ENCODE data around the gene USP3. TPM values are rescaled to one million over a fixed set of nuclear protein-coding genes. Genes with fewer than 3 reads are reported as not detected.
A peak's percentile ranks its signal among the peaks of the same experiment; 100 is the strongest.

Gene USP3
- total and polyA plus RNA-seq, 10 of the 15 experiments (the other 5 are each of a cell fraction or from before 2014, with no cell fraction given) = 23.8 to 64.5 (median 50.3) TPM

DNA sequence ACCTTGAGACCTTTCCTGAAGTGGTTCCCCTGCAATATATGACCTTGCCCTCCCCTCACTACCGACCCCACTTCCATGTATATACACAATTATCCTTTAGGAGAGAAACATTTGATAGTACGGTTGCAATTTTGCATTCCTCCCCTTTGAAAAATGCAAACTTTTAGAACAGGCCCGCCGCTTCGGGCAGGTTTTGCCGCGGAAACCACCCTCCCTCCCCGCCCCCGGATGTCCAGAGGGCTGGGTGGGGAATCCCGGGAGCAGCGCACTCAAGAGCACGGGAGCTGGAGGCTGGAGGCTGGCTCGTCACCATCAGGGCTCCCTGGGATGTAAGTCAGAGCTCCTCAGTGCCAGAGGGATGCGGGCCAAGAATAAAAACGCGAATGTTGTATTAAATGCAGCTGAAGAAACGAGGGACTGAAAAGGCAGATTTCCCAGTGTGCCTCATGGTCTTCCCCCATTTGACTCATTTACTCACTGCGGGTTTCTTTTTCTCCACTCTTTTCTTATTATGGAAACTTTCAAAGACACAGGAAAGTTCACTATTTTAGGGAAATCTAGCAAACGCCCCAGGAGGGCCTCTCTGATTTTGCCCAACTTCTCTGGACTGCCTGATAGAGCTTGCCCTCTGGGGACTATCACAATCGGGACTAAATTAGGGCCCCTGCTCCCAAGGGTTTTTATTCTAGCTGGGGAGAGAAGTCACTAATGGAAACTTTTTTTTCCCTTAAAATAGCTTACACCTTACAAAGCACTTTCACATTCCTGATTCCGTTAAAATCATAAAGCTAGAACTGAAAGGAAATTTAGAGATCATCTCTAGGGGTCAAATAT, 2.9 kb upstream of the USP3 start (continued):
- TF ChIP-seq CREM (IDR thresholded peaks at IDR 0.05; ENCODE audit: low read depth) = 0 out of 2 replicates have a peak, but pooled peaks have one; percentile 18
- peak in 1 of 2 experiments; percentile 88; a peak in 2 of 3 replicates for TF ChIP-seq EGR1 (IDR thresholded peaks at IDR 0.05; ENCODE audit: borderline replicate concordance in 1 of 2, low read depth in 2 of 2, low read length in 2 of 2)
- peak; percentile 44; the same call in 1 of the 3 replicates for TF ChIP-seq POU2F2 (IDR thresholded peaks at IDR 0.05; ENCODE audit: borderline replicate concordance, low read depth, low read length)
- TF ChIP-seq SREBF2 (IDR thresholded peaks at IDR 0.05; ENCODE audit: low read length) = no peak
- TF ChIP-seq, protein P1, sequence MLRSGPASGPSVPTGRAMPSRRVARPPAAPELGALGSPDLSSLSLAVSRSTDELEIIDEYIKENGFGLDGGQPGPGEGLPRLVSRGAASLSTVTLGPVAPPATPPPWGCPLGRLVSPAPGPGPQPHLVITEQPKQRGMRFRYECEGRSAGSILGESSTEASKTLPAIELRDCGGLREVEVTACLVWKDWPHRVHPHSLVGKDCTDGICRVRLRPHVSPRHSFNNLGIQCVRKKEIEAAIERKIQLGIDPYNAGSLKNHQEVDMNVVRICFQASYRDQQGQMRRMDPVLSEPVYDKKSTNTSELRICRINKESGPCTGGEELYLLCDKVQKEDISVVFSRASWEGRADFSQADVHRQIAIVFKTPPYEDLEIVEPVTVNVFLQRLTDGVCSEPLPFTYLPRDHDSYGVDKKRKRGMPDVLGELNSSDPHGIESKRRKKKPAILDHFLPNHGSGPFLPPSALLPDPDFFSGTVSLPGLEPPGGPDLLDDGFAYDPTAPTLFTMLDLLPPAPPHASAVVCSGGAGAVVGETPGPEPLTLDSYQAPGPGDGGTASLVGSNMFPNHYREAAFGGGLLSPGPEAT (IDR thresholded peaks at IDR 0.05; ENCODE audit: low read depth) = peak; percentile 89
- peak; percentile 70 for TF ChIP-seq MEF2B (IDR thresholded peaks at IDR 0.05; ENCODE audit: partially characterized antibody, poor library complexity, severe bottlenecking)
- peak; percentile 83 for TF ChIP-seq DPF2 (IDR thresholded peaks at IDR 0.05)
- peak; percentile 95 for TF ChIP-seq EED (IDR thresholded peaks at IDR 0.05; ENCODE audit: low read depth)
- TF ChIP-seq PAX5 (IDR thresholded peaks at IDR 0.05; ENCODE audit: borderline replicate concordance, low read depth, low read length) = 0 out of 2 replicates have a peak, but pooled peaks have one; percentile 39
- TF ChIP-seq TBL1XR1 (IDR thresholded peaks at IDR 0.05; ENCODE audit: low read depth, low read length) = 0 out of 2 replicates have a peak, but pooled peaks have one; percentile 48
- TF ChIP-seq, protein P2, sequence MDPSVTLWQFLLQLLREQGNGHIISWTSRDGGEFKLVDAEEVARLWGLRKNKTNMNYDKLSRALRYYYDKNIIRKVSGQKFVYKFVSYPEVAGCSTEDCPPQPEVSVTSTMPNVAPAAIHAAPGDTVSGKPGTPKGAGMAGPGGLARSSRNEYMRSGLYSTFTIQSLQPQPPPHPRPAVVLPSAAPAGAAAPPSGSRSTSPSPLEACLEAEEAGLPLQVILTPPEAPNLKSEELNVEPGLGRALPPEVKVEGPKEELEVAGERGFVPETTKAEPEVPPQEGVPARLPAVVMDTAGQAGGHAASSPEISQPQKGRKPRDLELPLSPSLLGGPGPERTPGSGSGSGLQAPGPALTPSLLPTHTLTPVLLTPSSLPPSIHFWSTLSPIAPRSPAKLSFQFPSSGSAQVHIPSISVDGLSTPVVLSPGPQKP (IDR thresholded peaks at IDR 0.05; ENCODE audit: low read depth, low read length) = no peak
- TF ChIP-seq, protein P3, sequence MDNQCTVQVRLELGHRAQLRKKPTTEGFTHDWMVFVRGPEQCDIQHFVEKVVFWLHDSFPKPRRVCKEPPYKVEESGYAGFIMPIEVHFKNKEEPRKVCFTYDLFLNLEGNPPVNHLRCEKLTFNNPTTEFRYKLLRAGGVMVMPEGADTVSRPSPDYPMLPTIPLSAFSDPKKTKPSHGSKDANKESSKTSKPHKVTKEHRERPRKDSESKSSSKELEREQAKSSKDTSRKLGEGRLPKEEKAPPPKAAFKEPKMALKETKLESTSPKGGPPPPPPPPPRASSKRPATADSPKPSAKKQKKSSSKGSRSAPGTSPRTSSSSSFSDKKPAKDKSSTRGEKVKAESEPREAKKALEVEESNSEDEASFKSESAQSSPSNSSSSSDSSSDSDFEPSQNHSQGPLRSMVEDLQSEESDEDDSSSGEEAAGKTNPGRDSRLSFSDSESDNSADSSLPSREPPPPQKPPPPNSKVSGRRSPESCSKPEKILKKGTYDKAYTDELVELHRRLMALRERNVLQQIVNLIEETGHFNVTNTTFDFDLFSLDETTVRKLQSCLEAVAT (IDR thresholded peaks at IDR 0.05) = no peak
- no peak for TF ChIP-seq SPI1 (IDR thresholded peaks at IDR 0.05; ENCODE audit: borderline replicate concordance, insufficient read depth, low read depth, low read length)
- TF ChIP-seq POLR2AphosphoS2 (IDR thresholded peaks at IDR 0.05; ENCODE audit: low read depth, low read length) = no peak
- 0 out of 2 replicates have a peak, but pooled peaks have one; percentile 15 for TF ChIP-seq BCL11A (IDR thresholded peaks at IDR 0.05; ENCODE audit: low read depth, low read length)
- TF ChIP-seq IKZF1 (conservative IDR thresholded peaks at IDR 0.05) = peak; percentile 95
- no peak for TF ChIP-seq CREB1 (IDR thresholded peaks at IDR 0.05; ENCODE audit: low read depth)
- TF ChIP-seq RB1 (IDR thresholded peaks at IDR 0.05; ENCODE audit: borderline replicate concordance) = no peak
